CD1c-positive myeloid dendritic cell (primary cell): Measurements from ENCODE around the gene ZNHIT2.

Experiments used
- DNase-seq: peaks from one replicate; pipeline ENCODE4 v3.0.0-alpha.2; 2016; ENCODE audit errors: extremely low spot score

Gene ZNHIT2

GRCh38 chr11:65104628-65105027 lies 12.9 kb downstream of the ZNHIT2 start:
- DNase-seq, result no peak

GRCh38 chr11:65103476-65103875 lies 14.0 kb downstream of the ZNHIT2 start:
- no peak for DNase-seq

GRCh38 chr11:65102142-65103095 lies 15.1 kb downstream of the ZNHIT2 start:
- DNase-seq, result no peak

- no peak for DNase-seq
Measured at GRCh38 chr11:65100674-65101350, 16.7 kb downstream of the ZNHIT2 start.

GRCh38 chr11:65096926-65097325 lies 20.6 kb downstream of the ZNHIT2 start:
- DNase-seq, result no peak

GRCh38 chr11:65095974-65096806 lies 21.3 kb downstream of the ZNHIT2 start, which contains the start of gene VPS51:
VPS51 (plus strand) TSS chr11:65096214; CDS start chr11:65096251, 37 bp downstream.
- peak; percentile 92 for DNase-seq

GRCh38 chr11:65095427-65095826 lies 22.1 kb downstream of the ZNHIT2 start:
- DNase-seq, result no peak

- DNase-seq, result no peak
Measured at GRCh38 chr11:65090628-65091027, 26.9 kb downstream of the ZNHIT2 start.

GRCh38 chr11:65089621-65090020 lies 27.9 kb downstream of the ZNHIT2 start:
- no peak for DNase-seq

GRCh38 chr11:65087827-65088226 lies 29.7 kb downstream of the ZNHIT2 start:
- DNase-seq, result no peak

- DNase-seq, result no peak
Measured at GRCh38 chr11:65087216-65087615, 30.3 kb downstream of the ZNHIT2 start.

- no peak for DNase-seq
Measured at GRCh38 chr11:65086809-65087208, 30.7 kb downstream of the ZNHIT2 start.

- no peak for DNase-seq
Measured at GRCh38 chr11:65085446-65085845, 32.1 kb downstream of the ZNHIT2 start.

GRCh38 chr11:65084598-65085375 lies 32.7 kb downstream of the ZNHIT2 start:
- DNase-seq, result no peak

- DNase-seq, result peak; percentile 99
Measured at GRCh38 chr11:65083834-65084597, 33.5 kb downstream of the ZNHIT2 start, which contains the start of the genes CDCA5 and ZFPL1. CDCA5 (minus strand) TSS chr11:65084040; CDS start chr11:65083978, 62 bp downstream. ZFPL1 (plus strand) TSS chr11:65084222; CDS start chr11:65084699, 477 bp downstream.

- no peak for DNase-seq
Measured at GRCh38 chr11:65083134-65083833, 34.2 kb downstream of the ZNHIT2 start.

GRCh38 chr11:65078786-65079342 lies 38.6 kb downstream of the ZNHIT2 start:
- no peak for DNase-seq

GRCh38 chr11:65078151-65078550 lies 39.4 kb downstream of the ZNHIT2 start:
- DNase-seq, result peak; percentile 71

- DNase-seq, result no peak
Measured at GRCh38 chr11:65077451-65077850, 40.0 kb downstream of the ZNHIT2 start.
